GM18519 (cell line): ENCODE data around the gene HHATL.

Source experiments
- ATAC-seq: cut with Tn5 transposase; IDR thresholded peaks from one replicate; pipeline ENCODE4 v1.9.1; 2021; ENCODE audit warnings: mild to moderate bottlenecking, moderate library complexity; ENCODE audit not compliant: unreplicated experiment, low FRiP score

The HHATL gene

DNA sequence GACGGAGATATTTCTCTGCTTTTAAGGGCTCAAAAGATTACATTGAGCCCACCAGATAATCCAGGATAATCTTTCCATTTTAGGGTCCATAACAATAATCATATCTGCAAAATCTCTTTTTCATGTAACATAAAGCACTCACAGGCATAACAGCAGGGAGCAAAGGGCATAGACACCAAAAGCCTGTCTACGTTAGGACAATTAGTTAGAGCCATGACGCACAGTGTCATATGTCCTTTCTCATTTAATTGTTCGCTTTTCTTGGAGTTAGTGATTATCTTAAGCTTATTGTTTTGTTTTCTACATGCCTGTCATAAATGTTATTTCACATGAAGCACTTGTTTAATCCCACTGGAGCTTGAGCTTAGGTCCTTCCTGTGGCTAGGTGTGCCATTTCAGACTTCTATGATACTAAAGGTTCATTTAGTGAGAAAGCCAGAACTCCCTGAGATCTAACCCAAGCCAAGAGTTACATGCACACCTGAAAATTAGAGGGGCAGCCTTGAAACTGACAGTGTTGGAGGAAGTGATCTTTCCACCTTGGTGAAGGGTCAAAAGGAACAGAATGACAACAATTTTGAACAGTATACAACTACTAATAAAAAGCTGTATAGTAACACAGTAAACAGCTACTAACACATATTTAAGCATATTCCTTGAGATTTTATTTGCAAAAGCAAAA, 11.7 kb upstream of the HHATL start:
- ATAC-seq = no peak

DNA sequence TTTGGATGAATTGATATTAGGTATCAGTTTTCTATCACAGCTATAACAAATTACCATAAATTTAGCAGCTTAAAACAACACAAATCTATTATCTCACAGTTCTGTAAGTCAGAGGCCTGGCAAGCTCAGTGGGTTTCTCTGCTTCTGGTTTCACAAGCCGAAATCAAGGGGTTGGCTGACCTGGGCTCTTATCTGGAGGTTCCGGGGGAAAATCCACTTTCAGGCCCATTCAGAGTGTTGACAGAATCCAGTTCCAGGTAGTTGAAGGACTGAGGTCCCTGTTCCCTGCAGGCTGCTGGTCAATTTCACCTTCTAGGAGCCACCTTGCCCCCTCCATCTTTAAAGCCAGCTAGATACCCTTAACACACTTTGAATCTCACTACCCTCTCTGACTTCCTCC, 11.1 kb upstream of the HHATL start:
- ATAC-seq = no peak

DNA sequence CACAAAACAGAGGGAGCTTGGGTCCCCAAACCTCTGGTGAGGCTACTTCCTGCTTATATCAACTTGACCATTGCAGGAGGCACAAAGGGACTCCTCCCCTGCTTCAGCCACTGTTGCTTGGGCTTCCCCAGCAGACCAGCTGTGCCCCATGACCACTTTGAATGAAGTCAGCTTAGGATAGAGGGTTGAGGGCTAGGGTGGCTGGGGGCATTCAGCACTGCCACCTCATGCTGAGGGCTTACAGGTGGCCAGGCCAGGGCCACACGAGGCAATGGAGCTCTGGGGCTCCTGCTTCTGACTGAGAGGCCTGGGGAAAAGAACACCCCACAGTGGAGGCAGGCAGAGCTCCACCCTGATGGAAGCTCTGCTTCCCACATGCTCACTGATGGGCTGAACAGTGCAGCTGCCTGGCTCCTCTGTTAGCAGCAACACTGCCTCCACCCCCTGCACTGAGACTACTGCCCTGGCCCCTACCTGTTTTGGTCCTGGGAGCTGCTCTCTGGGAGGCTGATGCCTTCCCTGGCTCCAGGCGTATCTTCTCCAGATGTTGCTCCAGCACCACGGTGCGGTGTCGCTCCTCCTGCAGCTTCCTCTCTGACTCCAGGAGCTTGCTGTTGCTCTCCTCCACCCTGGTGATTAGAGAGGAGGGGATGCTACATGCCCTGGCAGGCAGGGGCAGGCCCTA, 10.2 kb upstream of the HHATL start:
- ATAC-seq = no peak

- no peak for ATAC-seq
Measured at GRCh38 chr3:42712344-42712648, 9.7 kb upstream of the HHATL start.

- ATAC-seq = no peak
Measured at GRCh38 chr3:42711491-42712343, 9.1 kb upstream of the HHATL start.

DNA sequence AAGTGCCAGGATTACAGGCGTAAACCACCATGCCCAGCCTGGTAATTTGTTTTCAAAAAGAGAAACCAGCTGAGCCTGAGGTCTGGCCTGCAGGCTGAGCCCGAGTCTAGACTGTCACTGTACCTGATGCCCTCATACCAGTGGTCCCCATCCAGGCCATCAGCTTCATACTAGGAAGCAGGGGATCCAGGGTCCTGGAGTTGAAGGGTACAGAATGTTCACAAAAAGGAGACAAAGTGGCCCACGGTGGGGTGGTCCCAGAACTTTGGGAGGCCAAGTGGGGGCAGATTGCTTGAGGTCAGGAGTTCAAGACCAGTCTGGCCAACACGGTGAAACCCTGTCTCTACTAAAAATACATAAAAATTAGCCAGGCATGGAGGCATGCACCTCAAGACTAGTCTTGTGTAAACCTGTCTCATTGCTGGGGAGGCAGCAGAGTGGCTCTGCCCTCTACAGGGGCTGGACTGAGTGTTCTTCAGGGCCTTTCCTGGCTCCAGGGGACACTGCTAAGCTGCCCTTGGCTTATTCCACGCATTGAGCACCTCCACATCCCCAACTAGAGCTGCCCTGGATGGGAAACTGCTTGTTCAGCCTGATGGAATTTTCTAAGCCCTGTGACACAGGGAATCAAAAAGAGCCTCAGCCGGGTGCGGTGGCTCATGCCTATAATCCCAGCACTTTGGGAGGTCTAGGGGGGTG, 7.9 kb upstream of the HHATL start:
- no peak for ATAC-seq

DNA sequence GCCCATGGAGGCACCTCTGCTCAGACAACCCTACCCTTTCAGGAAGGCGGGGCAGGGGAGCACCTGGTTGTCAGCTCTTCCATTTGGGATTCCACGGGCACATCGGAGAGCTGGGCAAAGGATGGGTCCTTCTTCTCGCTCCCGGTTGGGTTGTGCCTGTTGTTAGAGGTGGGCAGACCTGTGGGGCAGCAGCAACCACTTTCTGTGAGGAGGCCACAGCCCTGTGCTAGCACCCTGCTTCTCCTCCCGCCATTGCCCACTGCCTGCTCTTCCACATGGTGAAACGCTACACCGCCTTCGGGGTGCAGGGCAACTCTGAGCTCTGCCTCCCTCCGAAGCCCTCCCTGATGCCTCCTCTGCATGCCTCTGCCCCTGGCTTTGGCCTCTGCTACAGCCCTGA, 7.0 kb upstream of the HHATL start:
- ATAC-seq = no peak

- no peak for ATAC-seq
Measured at GRCh38 chr3:42708611-42709151, 6.1 kb upstream of the HHATL start.

GRCh38 chr3:42707620-42708355, 5.2 kb upstream of the HHATL start:
- no peak for ATAC-seq

GRCh38 chr3:42706721-42707619, 4.4 kb upstream of the HHATL start:
- ATAC-seq = no peak

- no peak for ATAC-seq
Measured at GRCh38 chr3:42705962-42706585, 3.5 kb upstream of the HHATL start.

GRCh38 chr3:42705058-42705767, 2.6 kb upstream of the HHATL start:
- ATAC-seq = no peak

DNA sequence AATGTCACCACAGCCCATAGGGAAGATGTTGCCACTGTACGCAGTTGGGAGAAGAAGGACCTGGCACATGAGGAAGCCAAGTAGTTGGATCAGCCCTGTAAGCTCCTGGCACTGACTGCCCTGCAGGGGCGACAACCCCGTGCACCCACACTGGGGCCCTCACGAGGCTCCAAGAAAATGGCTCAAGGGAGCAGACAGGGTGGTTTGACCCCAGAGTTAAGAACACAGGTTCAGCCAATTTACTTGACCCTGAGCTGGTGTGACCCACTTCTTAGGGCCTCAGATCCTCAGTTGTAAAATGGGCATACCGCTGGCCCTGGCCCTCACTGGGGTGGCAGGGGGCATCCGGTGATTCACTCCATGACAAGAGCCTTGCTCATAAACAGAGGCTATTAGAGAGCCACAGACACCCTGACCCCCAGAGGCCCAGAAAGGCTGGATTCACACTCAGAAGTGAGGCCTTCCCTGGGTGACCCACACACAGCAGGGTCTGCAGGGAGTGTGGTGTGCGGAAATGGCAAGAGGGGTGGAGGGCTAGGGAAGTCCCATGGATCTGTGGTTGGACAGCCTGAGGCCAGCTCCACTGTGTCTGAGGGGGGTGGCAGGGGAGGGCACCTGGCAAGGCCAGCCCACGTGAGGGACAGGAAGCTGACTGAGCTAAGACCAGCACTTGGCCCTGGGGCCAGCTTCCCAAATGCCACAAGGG, 1.7 kb upstream of the HHATL start:
- ATAC-seq = no peak

DNA sequence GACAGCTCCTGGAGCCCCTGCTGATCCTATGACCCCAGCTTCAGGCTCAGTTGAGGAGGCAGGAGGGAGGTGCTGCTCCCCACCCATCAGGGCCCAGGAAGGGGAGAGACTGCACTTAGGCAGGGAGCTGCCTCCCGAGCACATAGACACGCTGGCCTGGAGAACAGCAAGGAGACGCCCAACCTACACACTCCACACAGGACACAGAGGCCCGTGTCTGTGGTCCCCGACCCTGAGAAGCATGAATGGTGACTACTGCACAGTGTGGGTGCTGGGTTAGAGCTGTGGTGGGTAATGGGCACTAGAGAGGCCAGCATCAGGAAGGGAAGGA, 1.1 kb upstream of the HHATL start:
- ATAC-seq = no peak

DNA sequence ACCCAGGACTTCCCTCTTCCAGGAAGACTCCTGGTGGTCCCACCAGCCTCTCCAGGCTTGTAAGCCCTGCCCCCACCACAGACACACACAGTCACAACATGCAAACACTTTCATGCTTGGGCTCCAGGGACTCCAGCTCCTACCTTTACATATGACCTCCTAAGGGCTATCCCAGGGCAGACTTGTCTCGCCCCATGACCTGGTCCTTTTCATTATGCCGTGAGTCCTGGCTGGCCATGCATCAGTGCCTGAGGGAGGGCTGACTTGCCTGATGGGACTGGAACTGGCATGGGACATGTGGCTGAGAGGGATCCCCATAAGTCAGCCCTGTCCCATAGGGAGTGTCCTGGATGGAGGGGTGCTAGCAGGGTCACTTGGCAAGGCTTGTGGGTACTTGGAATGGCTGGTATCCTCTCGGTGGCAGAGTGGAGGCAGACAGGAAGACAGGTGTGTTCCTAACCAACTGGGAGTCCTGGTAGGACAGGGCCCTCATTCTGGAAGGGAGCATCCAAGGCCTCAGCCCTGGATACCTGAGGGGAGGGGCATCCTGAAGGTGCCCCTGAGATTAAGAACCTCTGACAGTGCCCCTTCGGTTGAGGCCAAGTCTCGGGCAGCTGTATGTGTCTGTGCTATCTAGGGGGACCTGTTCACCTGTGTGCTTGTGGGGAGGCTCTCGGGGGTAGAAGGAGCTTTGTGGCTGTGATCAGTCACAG, 540 bp upstream of the HHATL start:
- ATAC-seq = no peak

GRCh38 chr3:42701371-42702065, 1.1 kb downstream of the HHATL start:
- ATAC-seq = no peak
